Measurements from ENCODE around the gene ARRDC1. TPM values are rescaled to one million over a fixed set of nuclear protein-coding genes. Genes with fewer than 3 reads are reported as not detected.
"Not testable (repeated sequence)": the region's sequence is repeated elsewhere in the genome, so short reads cannot be mapped to it uniquely, and the experiment has no call there.

ARRDC1 gene, protein sequence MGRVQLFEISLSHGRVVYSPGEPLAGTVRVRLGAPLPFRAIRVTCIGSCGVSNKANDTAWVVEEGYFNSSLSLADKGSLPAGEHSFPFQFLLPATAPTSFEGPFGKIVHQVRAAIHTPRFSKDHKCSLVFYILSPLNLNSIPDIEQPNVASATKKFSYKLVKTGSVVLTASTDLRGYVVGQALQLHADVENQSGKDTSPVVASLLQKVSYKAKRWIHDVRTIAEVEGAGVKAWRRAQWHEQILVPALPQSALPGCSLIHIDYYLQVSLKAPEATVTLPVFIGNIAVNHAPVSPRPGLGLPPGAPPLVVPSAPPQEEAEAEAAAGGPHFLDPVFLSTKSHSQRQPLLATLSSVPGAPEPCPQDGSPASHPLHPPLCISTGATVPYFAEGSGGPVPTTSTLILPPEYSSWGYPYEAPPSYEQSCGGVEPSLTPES
- 100 to 1,000 TPM in 1 of 2 donors, 10 to 100 TPM in 1; 68.5 to 207 TPM for polyA plus RNA-seq

DNA sequence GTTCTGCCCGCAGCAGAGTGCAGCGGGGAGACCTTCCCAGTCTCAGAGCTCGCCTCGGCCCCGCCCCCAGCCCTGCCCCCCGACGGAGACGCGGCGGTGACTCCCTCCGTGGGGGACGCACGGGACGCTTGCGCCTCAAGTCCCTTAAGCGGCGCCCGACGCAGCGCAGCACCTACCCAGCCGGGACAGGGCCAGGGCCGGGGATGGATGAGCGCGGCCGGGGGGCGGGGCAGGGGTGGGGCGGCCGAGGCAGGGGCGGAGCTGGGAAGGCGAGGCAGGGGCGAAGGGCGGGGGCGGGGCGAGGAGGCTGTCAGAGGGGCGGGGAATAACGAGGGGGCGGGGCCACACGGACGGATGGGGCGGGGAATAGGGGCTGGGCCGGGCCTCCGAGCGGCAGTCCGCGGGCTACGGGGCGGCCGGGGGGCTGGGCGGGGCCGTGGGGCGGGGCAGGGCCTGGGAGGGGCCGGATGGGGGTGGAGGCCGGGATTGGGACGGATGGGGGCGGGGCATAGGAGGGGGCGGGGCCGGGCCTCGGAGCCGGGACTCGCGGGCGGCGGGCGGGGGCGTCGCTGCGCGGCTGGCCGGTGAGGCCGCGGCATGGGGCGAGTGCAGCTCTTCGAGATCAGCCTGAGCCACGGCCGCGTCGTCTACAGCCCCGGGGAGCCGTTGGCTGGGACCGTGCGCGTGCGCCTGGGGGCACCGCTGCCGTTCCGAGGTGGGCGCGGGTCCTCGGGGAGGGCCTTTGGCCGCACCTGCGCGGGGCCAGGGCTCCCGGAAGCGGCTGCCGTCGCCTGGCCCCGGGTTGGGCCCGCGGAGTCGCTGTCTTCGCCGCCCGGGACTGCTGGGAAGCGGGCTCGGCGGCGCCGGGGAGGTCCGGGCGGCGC, at the start of gene ARRDC1:
ARRDC1 (plus strand) TSS at position 566 of the 884 bp plus-strand sequence; CDS start at position 598, 32 bp downstream.
- 1% methylated on average over 54 to 111 of the region's 111 CpGs for WGBS, 2 donors
- peak within 1 kb of the TSS; percentile 91 to 94 for H3K27ac ChIP-seq (ENCODE audit: low read depth in 2 of 2, low read length in 1 of 2)
- no peaks in the 10 kb centered on the region for H3K27me3 ChIP-seq (ENCODE audit: control insufficient read depth in 1 of 2, insufficient read depth in 2 of 2, low read length in 2 of 2)
- H3K4me1 ChIP-seq (ENCODE audit: control insufficient read depth in 2 of 2, insufficient read depth in 2 of 2, low read length in 1 of 2): peaks cover 13 to 20% of the 10 kb centered on the region in 2 donors
- no peaks in the 10 kb centered on the region for H3K9me3 ChIP-seq (ENCODE audit: control insufficient read depth in 2 of 2, insufficient read depth in 1 of 2, low read depth in 1 of 2, low read length in 1 of 2)
- peak within 1 kb of the TSS; percentile 79 to 89 for H3K4me3 ChIP-seq (ENCODE audit: low read depth in 1 of 2, low read length in 2 of 2)
- peaks cover 0 to 2% of the 10 kb centered on the region in 2 donors for H3K36me3 ChIP-seq (ENCODE audit: control insufficient read depth in 2 of 2, insufficient read depth in 2 of 2, low read length in 1 of 2)

DNA sequence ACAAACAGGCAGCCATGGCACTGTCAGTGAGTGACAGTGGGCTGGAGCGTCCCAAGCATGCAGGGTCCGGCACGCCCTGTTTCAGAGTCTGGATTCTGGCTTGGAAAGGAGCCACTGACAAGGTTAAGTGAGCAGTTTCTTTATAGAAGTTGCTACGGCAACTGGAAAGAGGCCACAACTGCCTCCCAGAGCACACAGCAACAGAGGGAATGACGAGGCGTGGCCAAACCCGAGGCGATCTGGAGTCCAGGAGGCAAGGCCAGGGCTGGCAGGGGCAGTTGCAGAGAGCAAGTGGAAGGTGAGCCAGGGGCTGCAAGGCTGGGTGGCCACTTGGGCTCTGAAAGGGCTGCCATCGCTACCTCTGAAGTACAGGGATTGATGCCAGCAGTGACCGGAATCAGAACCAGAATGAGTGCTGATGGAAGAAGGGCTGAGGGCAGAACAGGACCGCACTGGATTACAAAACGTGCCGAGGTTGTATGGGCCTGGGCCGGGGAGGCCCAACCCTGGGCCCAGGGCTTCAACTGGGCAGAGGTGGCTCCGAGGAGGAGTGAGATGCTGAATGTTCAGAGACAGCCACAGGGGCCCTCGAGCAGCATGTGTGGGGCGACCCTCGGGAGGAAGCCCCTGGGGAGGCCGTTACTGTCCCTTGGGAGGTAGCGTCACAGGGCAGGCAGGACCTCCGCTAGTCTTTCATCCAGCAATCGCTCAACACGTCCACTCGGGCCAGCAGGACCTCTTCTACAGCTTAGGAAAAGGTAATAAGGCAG, 49.2 kb upstream of the ARRDC1 start:
- Histone ChIP-seq H3K9me3 (ENCODE audit: control insufficient read depth in 2 of 2, insufficient read depth in 1 of 2, low read depth in 1 of 2, low read length in 1 of 2) (no peaks in the 10 kb centered on the region), H3K27ac (ENCODE audit: low read depth in 2 of 2, low read length in 1 of 2) (no peak overlapping the region), H3K4me3 (ENCODE audit: low read depth in 1 of 2, low read length in 2 of 2) (no peak overlapping the region), H3K27me3 (ENCODE audit: control insufficient read depth in 1 of 2, insufficient read depth in 2 of 2, low read length in 2 of 2) (no peaks in the 10 kb centered on the region), H3K4me1 (ENCODE audit: control insufficient read depth in 2 of 2, insufficient read depth in 2 of 2, low read length in 1 of 2) (peaks cover 0 to 10% of the 10 kb centered on the region in 2 donors), H3K36me3 (ENCODE audit: control insufficient read depth in 2 of 2, insufficient read depth in 2 of 2, low read length in 1 of 2) (peaks cover 6 to 23% of the 10 kb centered on the region in 2 donors)
- WGBS, 2 donors: 69 to 77% methylated on average over 24 of the region's 24 CpGs

DNA sequence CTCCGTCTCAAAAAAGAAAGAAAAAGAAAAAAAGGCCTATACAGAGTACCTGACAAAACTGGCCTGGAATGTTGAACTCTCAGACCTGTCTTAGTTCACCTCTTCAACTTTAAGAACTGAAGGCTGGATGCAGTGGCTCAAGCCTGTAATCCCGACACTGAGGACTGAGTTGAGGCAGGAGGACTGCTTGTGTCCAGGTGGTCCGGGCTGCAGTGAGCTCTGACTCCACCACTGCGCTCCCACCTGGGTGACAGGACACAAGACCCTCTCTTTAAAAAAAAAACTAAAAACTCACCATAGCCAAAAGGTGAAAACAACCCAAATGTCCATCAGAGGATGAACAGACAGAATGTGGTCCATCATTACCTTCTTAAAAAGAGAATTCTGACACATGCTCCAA, 47.4 kb upstream of the ARRDC1 start:
- WGBS, 2 donors: 92 to 95% methylated on average over 4 of the region's 4 CpGs
- no peaks in the 10 kb centered on the region for H3K27me3 ChIP-seq (ENCODE audit: control insufficient read depth in 1 of 2, insufficient read depth in 2 of 2, low read length in 2 of 2)
- H3K36me3 ChIP-seq (ENCODE audit: control insufficient read depth in 2 of 2, insufficient read depth in 2 of 2, low read length in 1 of 2): peaks cover 6 to 23% of the 10 kb centered on the region in 2 donors

DNA sequence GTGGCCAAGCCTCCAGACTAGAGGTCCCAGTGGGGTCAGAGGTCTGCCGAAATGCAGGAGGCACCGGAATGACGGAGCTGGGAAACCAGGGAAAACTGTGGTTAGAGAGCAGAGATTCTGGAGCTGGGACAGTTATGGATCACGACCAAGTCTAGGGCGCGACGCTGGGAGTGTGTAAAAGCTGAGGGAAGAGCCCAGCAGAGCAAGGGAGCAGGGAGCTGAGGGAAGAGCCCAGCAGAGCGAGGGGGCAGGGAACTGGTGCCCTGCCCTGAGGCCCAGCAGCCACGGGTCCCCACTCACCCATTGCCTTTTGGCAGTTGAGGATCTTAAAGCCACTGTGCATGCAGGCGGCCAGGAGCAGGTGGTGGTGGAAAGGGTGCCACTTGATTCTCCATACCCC, 41.4 kb upstream of the ARRDC1 start:
- Histone ChIP-seq H3K27ac (ENCODE audit: low read depth in 2 of 2, low read length in 1 of 2) (no peak overlapping the region), H3K9me3 (ENCODE audit: control insufficient read depth in 2 of 2, insufficient read depth in 1 of 2, low read depth in 1 of 2, low read length in 1 of 2) (no peaks in the 10 kb centered on the region), H3K4me3 (ENCODE audit: low read depth in 1 of 2, low read length in 2 of 2) (no peak overlapping the region), H3K4me1 (ENCODE audit: control insufficient read depth in 2 of 2, insufficient read depth in 2 of 2, low read length in 1 of 2) (no peaks in the 10 kb centered on the region), H3K27me3 (ENCODE audit: control insufficient read depth in 1 of 2, insufficient read depth in 2 of 2, low read length in 2 of 2) (no peaks in the 10 kb centered on the region), H3K36me3 (ENCODE audit: control insufficient read depth in 2 of 2, insufficient read depth in 2 of 2, low read length in 1 of 2) (peaks cover 11 to 12% of the 10 kb centered on the region in 2 donors)
- WGBS, 2 donors: 83 to 88% methylated on average over 10 of the region's 10 CpGs

More for the DNA sequence above, 47.4 kb upstream of the ARRDC1 start:
- Histone ChIP-seq H3K4me3 (ENCODE audit: low read depth in 1 of 2, low read length in 2 of 2) (no peak overlapping the region), H3K4me1 (ENCODE audit: control insufficient read depth in 2 of 2, insufficient read depth in 2 of 2, low read length in 1 of 2) (peaks cover 0 to 5% of the 10 kb centered on the region in 2 donors), H3K9me3 (ENCODE audit: control insufficient read depth in 2 of 2, insufficient read depth in 1 of 2, low read depth in 1 of 2, low read length in 1 of 2) (no peaks in the 10 kb centered on the region), H3K27ac (ENCODE audit: low read depth in 2 of 2, low read length in 1 of 2) (no peak overlapping the region)

DNA sequence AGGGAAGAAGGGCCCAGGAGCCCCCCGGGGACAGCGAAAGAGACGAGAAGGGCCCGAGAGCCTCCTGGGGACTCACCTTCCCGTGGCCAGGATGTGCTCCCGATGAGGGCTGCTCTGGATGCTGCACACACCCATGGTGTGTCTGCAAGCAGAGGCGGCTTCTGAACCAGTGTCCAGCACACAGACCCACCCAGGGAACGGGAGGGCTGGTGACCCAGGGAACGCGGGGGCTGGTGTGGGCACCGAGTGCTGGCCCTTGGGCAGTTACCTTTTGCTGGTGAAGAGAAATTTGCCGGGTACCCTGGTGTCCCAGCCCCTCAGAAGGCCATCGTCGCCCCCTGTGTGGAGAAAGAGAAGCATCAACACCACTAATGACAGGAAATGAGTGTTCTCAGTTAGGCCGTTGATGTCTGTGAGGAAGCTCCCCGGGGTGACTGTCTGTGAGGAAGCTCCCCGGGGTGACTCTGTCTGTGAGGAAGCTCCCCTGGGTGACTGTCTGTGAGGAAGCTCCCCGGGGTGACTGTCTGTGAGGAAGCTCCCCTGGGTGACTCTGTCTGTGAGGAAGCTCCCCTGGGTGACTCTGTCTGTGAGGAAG, 40.6 kb upstream of the ARRDC1 start:
- no peak overlapping the region for H3K27ac ChIP-seq (ENCODE audit: low read depth in 2 of 2, low read length in 1 of 2)

DNA sequence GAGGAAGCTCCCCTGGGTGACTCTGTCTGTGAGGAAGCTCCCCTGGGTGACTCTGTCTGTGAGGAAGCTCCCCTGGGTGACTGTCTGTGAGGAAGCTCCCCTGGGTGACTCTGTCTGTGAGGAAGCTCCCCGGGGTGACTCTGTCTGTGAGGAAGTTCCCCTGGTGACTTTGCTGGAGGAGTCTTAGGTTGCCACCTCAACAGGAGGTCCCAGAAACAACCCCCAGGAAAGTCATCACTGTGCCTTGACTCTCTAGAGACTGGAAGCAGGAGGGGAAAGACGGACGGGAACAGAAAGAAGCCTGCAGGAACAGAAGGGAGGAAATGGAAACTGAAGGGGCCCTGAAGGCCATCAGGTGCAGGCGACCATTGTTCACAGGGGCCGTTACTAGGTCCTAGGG, 37.0 kb upstream of the ARRDC1 start:
- H3K27me3 ChIP-seq (ENCODE audit: control insufficient read depth in 1 of 2, insufficient read depth in 2 of 2, low read length in 2 of 2); H3K4me3 ChIP-seq (ENCODE audit: low read depth in 1 of 2, low read length in 2 of 2); H3K9me3 ChIP-seq (ENCODE audit: control insufficient read depth in 2 of 2, insufficient read depth in 1 of 2, low read depth in 1 of 2, low read length in 1 of 2); H3K27ac ChIP-seq (ENCODE audit: low read depth in 2 of 2, low read length in 1 of 2); H3K4me1 ChIP-seq (ENCODE audit: control insufficient read depth in 2 of 2, insufficient read depth in 2 of 2, low read length in 1 of 2): not testable (repeated sequence)
- WGBS, 2 donors: 90 to 91% methylated on average over 5 of the region's 5 CpGs
- H3K36me3 ChIP-seq (ENCODE audit: control insufficient read depth in 2 of 2, insufficient read depth in 2 of 2, low read length in 1 of 2): peaks cover 14 to 20% of the 10 kb centered on the region in 2 donors

More for the DNA sequence above, 40.6 kb upstream of the ARRDC1 start:
- Histone ChIP-seq H3K36me3 (ENCODE audit: control insufficient read depth in 2 of 2, insufficient read depth in 2 of 2, low read length in 1 of 2) (peaks cover 11 to 12% of the 10 kb centered on the region in 2 donors), H3K4me3 (ENCODE audit: low read depth in 1 of 2, low read length in 2 of 2) (no peak overlapping the region), H3K4me1 (ENCODE audit: control insufficient read depth in 2 of 2, insufficient read depth in 2 of 2, low read length in 1 of 2) (no peaks in the 10 kb centered on the region), H3K9me3 (ENCODE audit: control insufficient read depth in 2 of 2, insufficient read depth in 1 of 2, low read depth in 1 of 2, low read length in 1 of 2) (no peaks in the 10 kb centered on the region), H3K27me3 (ENCODE audit: control insufficient read depth in 1 of 2, insufficient read depth in 2 of 2, low read length in 2 of 2) (no peaks in the 10 kb centered on the region)
- 85 to 86% methylated on average over 17 to 18 of the region's 18 CpGs for WGBS, 2 donors

DNA sequence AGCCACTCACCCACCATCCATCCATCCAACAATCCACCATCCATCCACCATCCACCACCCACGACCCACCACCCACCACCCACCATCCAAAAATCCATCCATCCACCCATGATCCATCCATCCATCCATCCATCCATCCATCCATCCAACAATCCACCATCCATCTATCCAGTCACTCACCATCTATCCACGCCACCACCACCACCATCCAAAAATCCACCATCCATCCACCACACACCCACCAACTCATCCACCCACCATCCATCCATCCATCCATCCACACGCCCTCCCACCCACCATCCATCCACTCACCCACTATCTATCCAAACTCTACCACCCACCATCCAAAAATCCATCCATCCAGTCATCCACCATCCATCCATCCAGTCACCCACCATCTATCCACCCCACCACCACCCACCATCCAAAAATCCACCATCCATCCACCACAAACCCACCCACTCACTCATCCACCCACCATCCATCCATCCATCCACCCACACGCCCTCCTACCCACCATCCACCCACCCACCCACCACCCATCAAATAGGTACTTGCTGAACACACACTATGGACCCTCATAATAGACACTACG, 35.8 kb upstream of the ARRDC1 start:
- Histone ChIP-seq H3K27ac (ENCODE audit: low read depth in 2 of 2, low read length in 1 of 2) (no peak overlapping the region), H3K4me1 (ENCODE audit: control insufficient read depth in 2 of 2, insufficient read depth in 2 of 2, low read length in 1 of 2) (no peaks in the 10 kb centered on the region), H3K4me3 (ENCODE audit: low read depth in 1 of 2, low read length in 2 of 2) (no peak overlapping the region), H3K9me3 (ENCODE audit: control insufficient read depth in 2 of 2, insufficient read depth in 1 of 2, low read depth in 1 of 2, low read length in 1 of 2) (no peaks in the 10 kb centered on the region), H3K36me3 (ENCODE audit: control insufficient read depth in 2 of 2, insufficient read depth in 2 of 2, low read length in 1 of 2) (peaks cover 7 to 16% of the 10 kb centered on the region in 2 donors), H3K27me3 (ENCODE audit: control insufficient read depth in 1 of 2, insufficient read depth in 2 of 2, low read length in 2 of 2) (no peaks in the 10 kb centered on the region)
- WGBS, 2 donors: 96 to 98% methylated on average over 5 of the region's 5 CpGs

DNA sequence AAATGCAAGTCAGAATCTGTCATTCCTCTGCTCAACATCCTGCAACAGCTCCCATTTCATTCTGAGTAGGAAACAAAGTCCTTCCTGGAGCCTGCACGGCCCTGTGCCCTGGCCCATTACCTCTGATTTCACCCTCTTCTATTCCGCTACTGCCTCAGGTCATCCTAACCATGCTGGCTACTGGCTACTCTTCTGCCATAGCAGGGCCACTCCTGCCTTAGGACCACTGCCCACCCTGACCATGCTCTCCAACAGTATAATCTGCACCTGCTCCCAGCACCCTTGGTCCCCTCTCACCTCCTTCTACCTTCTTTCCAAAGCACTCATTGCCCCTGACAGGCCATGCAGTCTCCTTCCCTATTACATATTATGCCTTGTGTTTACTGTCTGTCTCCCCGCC, 34.9 kb upstream of the ARRDC1 start:
- Histone ChIP-seq H3K4me3 (ENCODE audit: low read depth in 1 of 2, low read length in 2 of 2) (no peak overlapping the region), H3K4me1 (ENCODE audit: control insufficient read depth in 2 of 2, insufficient read depth in 2 of 2, low read length in 1 of 2) (no peaks in the 10 kb centered on the region), H3K27me3 (ENCODE audit: control insufficient read depth in 1 of 2, insufficient read depth in 2 of 2, low read length in 2 of 2) (no peaks in the 10 kb centered on the region), H3K9me3 (ENCODE audit: control insufficient read depth in 2 of 2, insufficient read depth in 1 of 2, low read depth in 1 of 2, low read length in 1 of 2) (no peaks in the 10 kb centered on the region), H3K27ac (ENCODE audit: low read depth in 2 of 2, low read length in 1 of 2) (no peak overlapping the region), H3K36me3 (ENCODE audit: control insufficient read depth in 2 of 2, insufficient read depth in 2 of 2, low read length in 1 of 2) (peaks cover 7 to 18% of the 10 kb centered on the region in 2 donors)
- WGBS, 2 donors: 98 to 100% methylated on average over 3 of the region's 3 CpGs

All from esophagus (tissue), 2 donors.